H1 (cell line): ENCODE measurements around the gene SPOCK1. TPM values are rescaled to one million over a fixed set of nuclear protein-coding genes. Genes with fewer than 3 reads are reported as not detected.

ENCODE experiments used
- CBX5 ChIP-seq: fragments of 300-800, 300-1000 bp; sonication (generic); IDR thresholded peaks from 2 replicates; pipeline ENCODE4 v1.7.1; 2016; ENCODE audit warnings: antibody characterized with exemption, low read length, low read depth
- CEBPB ChIP-seq: IDR thresholded peaks from 2 replicates; pipeline ENCODE4 v1.6.1; 2012; ENCODE audit warnings: low read depth, low read length
- FOSL1 ChIP-seq: IDR thresholded peaks from 2 replicates; pipeline ENCODE4 v1.6.1; 2011; ENCODE audit warnings: mild to moderate bottlenecking, low read depth, low read length, moderate library complexity; ENCODE audit not compliant: insufficient read depth
- HDAC2 ChIP-seq, 2 experiments: fragments of 300-600 bp in 1 of 2; sonication (generic) in 1 of 2; IDR thresholded peaks; 2 replicates each; pipeline ENCODE4 v1.6.1; 2011 to 2012; ENCODE audit warnings: low read depth in 2 of 2, low read length in 2 of 2, mild to moderate bottlenecking in 2 of 2, moderate library complexity in 2 of 2, borderline replicate concordance in 1 of 2, inconsistent platforms in 1 of 2
- KDM1A ChIP-seq: fragments of 200-600, 300-600 bp; sonication (generic); IDR thresholded peaks from 2 replicates; pipeline ENCODE4 v1.7.1; 2016; ENCODE audit warnings: mild to moderate bottlenecking, low read length, borderline replicate concordance
- NANOG ChIP-seq: IDR thresholded peaks from 2 replicates; pipeline ENCODE4 v1.6.1; 2011; ENCODE audit warnings: low read length, low read depth, mild to moderate bottlenecking, inconsistent platforms; ENCODE audit not compliant: insufficient read depth, poor library complexity, severe bottlenecking
- SIRT6 ChIP-seq: IDR thresholded peaks from one replicate; pipeline ENCODE4 v1.7.1; 2012; ENCODE audit warnings: low read length, inconsistent platforms
- polyA plus RNA-seq, 7 experiments: library from polyadenylated mRNA; depleted of rRNA in 3 of 7; stranded (reverse) in 5 of 7; unstranded in 2 of 7; fragments of >200 nt in 5 of 7; fragments of 200-250 nt in 2 of 7; gene quantifications; 1 replicate in 5 of 7; 2 replicates in 1 of 7; 4 replicates in 1 of 7; pipeline versions ENCODE4 v1.2.1 to v1.2.3, GENCODE V29; 2011 to 2013; ENCODE audit warnings: missing spikeins in 2 of 7, mixed read lengths in 2 of 7
- total RNA-seq: library from RNA; stranded (reverse); fragmentation: NEBNext Ultra II Directional; extraction: Animal tissue kit (Norgen Biotek cat#: 25700); gene quantifications from 2 replicates; pipeline ENCODE4 v1.2.1, GENCODE V29; 2021
- TF ChIP-seq, protein P1 (sequence below): IDR thresholded peaks from 2 replicates; pipeline ENCODE4 v1.6.1; 2012; ENCODE audit warnings: inconsistent platforms
- TF ChIP-seq, protein P2 (sequence below), 3 experiments: IDR thresholded peaks; 1 replicate in 2 of 3; 2 replicates in 1 of 3; pipeline versions ENCODE4 v1.5.1 to v1.6.1; 2011; ENCODE audit warnings: low read length in 3 of 3, mild to moderate bottlenecking in 3 of 3, inconsistent platforms in 2 of 3, low read depth in 1 of 3, moderate library complexity in 1 of 3; ENCODE audit not compliant: insufficient read depth in 1 of 3; ENCODE audit errors: control extremely low read depth in 1 of 3

The SPOCK1 gene
- total and polyA plus RNA-seq, 2 of the 8 experiments (the other 6 are each of a cell fraction or from before 2014, with no cell fraction given) = 6.9 to 18.1 TPM

DNA sequence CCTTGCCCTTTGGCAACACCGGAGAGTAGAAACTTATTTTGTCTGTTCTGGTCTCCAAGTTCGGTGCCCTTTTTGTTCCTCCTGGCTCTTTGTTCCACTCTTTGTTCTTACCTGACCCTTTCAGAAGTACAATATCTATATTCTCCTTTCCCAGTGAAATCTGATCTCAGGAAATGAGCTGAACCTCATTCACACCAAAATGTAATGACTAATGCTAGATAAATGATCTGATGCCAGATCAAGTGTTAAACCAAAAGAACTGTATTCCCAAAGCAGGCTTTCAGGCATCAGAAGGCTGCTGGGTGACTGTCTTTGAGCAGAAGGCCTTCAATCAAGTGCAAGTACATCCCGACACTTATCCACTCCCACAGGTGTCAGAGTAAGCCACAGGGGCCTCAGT lies 156.4 kb downstream of the SPOCK1 start (continued):
- TF ChIP-seq CBX5 (no peak), HDAC2 (IDR thresholded peaks at IDR 0.05; ENCODE audit: borderline replicate concordance in 1 of 2, low read depth in 2 of 2, low read length in 2 of 2) (no peak), NANOG (no peak), CEBPB (no peak), SIRT6 (no peak), FOSL1 (no peak), KDM1A (no peak)
- TF ChIP-seq, protein P1, sequence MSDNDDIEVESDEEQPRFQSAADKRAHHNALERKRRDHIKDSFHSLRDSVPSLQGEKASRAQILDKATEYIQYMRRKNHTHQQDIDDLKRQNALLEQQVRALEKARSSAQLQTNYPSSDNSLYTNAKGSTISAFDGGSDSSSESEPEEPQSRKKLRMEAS = no peak
- TF ChIP-seq, protein P2, sequence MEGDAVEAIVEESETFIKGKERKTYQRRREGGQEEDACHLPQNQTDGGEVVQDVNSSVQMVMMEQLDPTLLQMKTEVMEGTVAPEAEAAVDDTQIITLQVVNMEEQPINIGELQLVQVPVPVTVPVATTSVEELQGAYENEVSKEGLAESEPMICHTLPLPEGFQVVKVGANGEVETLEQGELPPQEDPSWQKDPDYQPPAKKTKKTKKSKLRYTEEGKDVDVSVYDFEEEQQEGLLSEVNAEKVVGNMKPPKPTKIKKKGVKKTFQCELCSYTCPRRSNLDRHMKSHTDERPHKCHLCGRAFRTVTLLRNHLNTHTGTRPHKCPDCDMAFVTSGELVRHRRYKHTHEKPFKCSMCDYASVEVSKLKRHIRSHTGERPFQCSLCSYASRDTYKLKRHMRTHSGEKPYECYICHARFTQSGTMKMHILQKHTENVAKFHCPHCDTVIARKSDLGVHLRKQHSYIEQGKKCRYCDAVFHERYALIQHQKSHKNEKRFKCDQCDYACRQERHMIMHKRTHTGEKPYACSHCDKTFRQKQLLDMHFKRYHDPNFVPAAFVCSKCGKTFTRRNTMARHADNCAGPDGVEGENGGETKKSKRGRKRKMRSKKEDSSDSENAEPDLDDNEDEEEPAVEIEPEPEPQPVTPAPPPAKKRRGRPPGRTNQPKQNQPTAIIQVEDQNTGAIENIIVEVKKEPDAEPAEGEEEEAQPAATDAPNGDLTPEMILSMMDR (IDR thresholded peaks at IDR 0.05; ENCODE audit: control extremely low read depth in 1 of 3, insufficient read depth in 1 of 3, low read depth in 1 of 3, low read length in 3 of 3) = no peak
